HT1080 (cell line): ENCODE data around the gene KNOP1. TPM values are rescaled to one million over a fixed set of nuclear protein-coding genes. Genes with fewer than 3 reads are reported as not detected.

Experiments
- DNase-seq: peaks from one replicate; pipeline ENCODE4 v3.0.0-alpha.2; 2015; ENCODE audit warnings: low read depth
- total RNA-seq: library from RNA; depleted of rRNA; stranded (reverse); fragments of >200 nt; shearing (Covaris generic); gene quantifications from 2 replicates; pipeline ENCODE4 v1.2.3, GENCODE V29; 2014

KNOP1 gene
- total RNA-seq, 1 experiment from 2014 or later: 29.4 TPM

- no peak for DNase-seq
Measured at GRCh38 chr16:19707569-19708295, 10.3 kb downstream of the KNOP1 start.

GRCh38 chr16:19706846-19707245, 11.2 kb downstream of the KNOP1 start:
- no peak for DNase-seq

GRCh38 chr16:19705843-19706242, 12.2 kb downstream of the KNOP1 start:
- no peak for DNase-seq

- no peak for DNase-seq
Measured at GRCh38 chr16:19705146-19705501, 12.9 kb downstream of the KNOP1 start.

- DNase-seq: peak; percentile 60
Measured at GRCh38 chr16:19704321-19705145, 13.5 kb downstream of the KNOP1 start.

- DNase-seq: no peak
Measured at GRCh38 chr16:19703172-19703889, 14.7 kb downstream of the KNOP1 start.

GRCh38 chr16:19701091-19701490, 16.9 kb downstream of the KNOP1 start:
- DNase-seq: no peak

GRCh38 chr16:19700319-19700781, 17.7 kb downstream of the KNOP1 start:
- peak; percentile 37 for DNase-seq

GRCh38 chr16:19699472-19699871, 18.6 kb downstream of the KNOP1 start:
- DNase-seq: no peak

GRCh38 chr16:19698480-19699465, 19.3 kb downstream of the KNOP1 start:
- no peak for DNase-seq

GRCh38 chr16:19697756-19698318, 20.2 kb downstream of the KNOP1 start:
- DNase-seq: no peak

- DNase-seq: no peak
Measured at GRCh38 chr16:19696961-19697360, 21.1 kb downstream of the KNOP1 start.

- peak; percentile 83 for DNase-seq
Measured at GRCh38 chr16:19696328-19696727, 21.7 kb downstream of the KNOP1 start.

- no peak for DNase-seq
Measured at GRCh38 chr16:19694989-19695388, 23.0 kb downstream of the KNOP1 start.

GRCh38 chr16:19691161-19691711, 26.8 kb downstream of the KNOP1 start:
- peak; percentile 67 for DNase-seq

- DNase-seq: no peak
Measured at GRCh38 chr16:19690196-19690595, 27.8 kb downstream of the KNOP1 start.

- DNase-seq: no peak
Measured at GRCh38 chr16:19689342-19689741, 28.7 kb downstream of the KNOP1 start.

GRCh38 chr16:19688396-19689024, 29.5 kb downstream of the KNOP1 start:
- no peak for DNase-seq

GRCh38 chr16:19687279-19687678, 30.7 kb downstream of the KNOP1 start:
- DNase-seq: no peak

- DNase-seq: no peak
Measured at GRCh38 chr16:19685176-19685575, 32.9 kb downstream of the KNOP1 start.
